Esophagus muscularis mucosa (tissue), 3 donors: ENCODE data around the gene WT1.

ENCODE experiments used
- CTCF ChIP-seq, 3 experiments: fragments of 200-600 bp in 2 of 3; fragments of 450-650 bp in 1 of 3; sonication (generic) in 2 of 3; IDR thresholded peaks; one replicate each; pipeline ENCODE4 v1.5.1; 2017 to 2019; ENCODE audit warnings: antibody characterized with exemption in 3 of 3, mild to moderate bottlenecking in 2 of 3, moderate library complexity in 1 of 3
- POLR2A ChIP-seq: fragments of 450-650 bp; IDR thresholded peaks from one replicate; pipeline ENCODE4 v1.6.1; 2017; ENCODE audit warnings: antibody characterized with exemption, moderate library complexity, mild to moderate bottlenecking, low read depth
- POLR2AphosphoS5 ChIP-seq, 2 donors: sonication (generic); formaldehyde crosslinking; IDR thresholded peaks; one replicate each; pipeline ENCODE4 v1.6.1; 2017; ENCODE audit warnings: antibody characterized with exemption in 2 of 2

- TF ChIP-seq CTCF (IDR thresholded peaks at IDR 0.05): no peak
- no peak for TF ChIP-seq POLR2A
- no peak for TF ChIP-seq POLR2AphosphoS5 (IDR thresholded peaks at IDR 0.05)
Observed at GRCh38 chr11:32411942-32412615, 23.3 kb downstream of the WT1 start.
